RWPE2 (cell line): ENCODE results near the gene LRRC28.

Experiments
- ATAC-seq: fragments of 200-7000 bp; cut with Tn5 transposase; 3 replicates; pipeline ENCODE4 v1.9.1; 2021; ENCODE audit warnings: low read depth
- DNase-seq: peaks from one replicate; pipeline ENCODE4 v3.0.0-alpha.2; 2020; ENCODE audit warnings: low spot score
- H3K27ac ChIP-seq: fragments of 450-650 bp; 2 replicates; pipeline ENCODE4 v1.5.1; 2017; ENCODE audit warnings: mild to moderate bottlenecking; ENCODE audit not compliant: poor library complexity, severe bottlenecking
- H3K27me3 ChIP-seq: fragments of 250-450 bp; sonication (Bioruptor Pico); 2 replicates; pipeline ENCODE4 v1.5.1; 2021; ENCODE audit warnings: mild to moderate bottlenecking, moderate library complexity; ENCODE audit not compliant: insufficient read depth, poor library complexity, severe bottlenecking
- H3K36me3 ChIP-seq: fragments of 250-450 bp; sonication (Bioruptor Pico); 2 replicates; pipeline ENCODE4 v1.5.1; 2020; ENCODE audit warnings: low read depth, mild to moderate bottlenecking, moderate library complexity
- H3K4me1 ChIP-seq: fragments of 250-450 bp; sonication (Bioruptor Pico); 2 replicates; pipeline ENCODE4 v1.5.1; 2021; ENCODE audit warnings: mild to moderate bottlenecking, moderate library complexity; ENCODE audit not compliant: insufficient read depth, poor library complexity, severe bottlenecking
- H3K4me3 ChIP-seq: fragments of 250-450 bp; sonication (Bioruptor Pico); 2 replicates; pipeline ENCODE4 v1.5.1; 2021; ENCODE audit warnings: mild to moderate bottlenecking, moderate library complexity; ENCODE audit not compliant: severe bottlenecking
- H3K9me3 ChIP-seq: fragments of 250-450 bp; sonication (Bioruptor Pico); 2 replicates; pipeline ENCODE4 v1.5.1; 2021; ENCODE audit warnings: mild to moderate bottlenecking, moderate library complexity; ENCODE audit not compliant: severe bottlenecking
- CTCF ChIP-seq: fragments of 450-650 bp; IDR thresholded peaks from one replicate; pipeline ENCODE4 v1.5.1; 2017; ENCODE audit warnings: mild to moderate bottlenecking, moderate library complexity; ENCODE audit not compliant: poor library complexity, severe bottlenecking

Gene LRRC28

GRCh38 chr15:99414755-99415731 lies 163.8 kb downstream of the LRRC28 start:
- Histone ChIP-seq H3K4me3 (no peak overlapping the region), H3K36me3 (no peaks in the 10 kb centered on the region), H3K27ac (no peak overlapping the region), H3K27me3 (no peaks in the 10 kb centered on the region), H3K9me3 (no peaks in the 10 kb centered on the region), H3K4me1 (no peaks in the 10 kb centered on the region)
- DNase-seq (no peak), ATAC-seq (peak; percentile 51)
- TF ChIP-seq CTCF, result no peak

- Histone ChIP-seq H3K4me1 (no peaks in the 10 kb centered on the region), H3K27ac (no peak overlapping the region), H3K4me3 (no peak overlapping the region), H3K9me3 (no peaks in the 10 kb centered on the region), H3K27me3 (no peaks in the 10 kb centered on the region), H3K36me3 (no peaks in the 10 kb centered on the region)
- DNase-seq, result peak; percentile 44
- ATAC-seq, result no peak
- TF ChIP-seq CTCF, result no peak
Observed at GRCh38 chr15:99416191-99417188, 165.2 kb downstream of the LRRC28 start.

GRCh38 chr15:99421172-99421656 lies 169.9 kb downstream of the LRRC28 start:
- Histone ChIP-seq H3K36me3 (no peaks in the 10 kb centered on the region), H3K9me3 (no peaks in the 10 kb centered on the region), H3K27ac (no peak overlapping the region), H3K27me3 (no peaks in the 10 kb centered on the region), H3K4me1 (peaks cover 14% of the 10 kb centered on the region), H3K4me3 (no peak overlapping the region)
- ATAC-seq (no peak), DNase-seq (peak; percentile 45)
- no peak for TF ChIP-seq CTCF

- H3K9me3 ChIP-seq, result no peaks in the 10 kb centered on the region
- H3K27me3 ChIP-seq, result no peaks in the 10 kb centered on the region
- no peak for TF ChIP-seq CTCF
- H3K36me3 ChIP-seq, result no peaks in the 10 kb centered on the region
- DNase-seq, result no peak
- no peak overlapping the region for H3K27ac ChIP-seq
- H3K4me3 ChIP-seq, result no peak overlapping the region
- no peak for ATAC-seq
- H3K4me1 ChIP-seq, result peaks cover 14% of the 10 kb centered on the region
Observed at GRCh38 chr15:99421758-99422157, 170.5 kb downstream of the LRRC28 start.
